Parathyroid adenoma (tissue), 2 donors: ENCODE measurements around the gene ASB1.

Source experiments
- H2AFZ ChIP-seq: fragments of 300-600 bp; sonication (generic); one replicate; pipeline ENCODE4 v1.7.0; 2017; ENCODE audit warnings: antibody characterized with exemption, mild to moderate bottlenecking
- H3K27ac ChIP-seq: fragments of 300-600 bp; sonication (generic); one replicate; pipeline ENCODE4 v1.7.0; 2017
- H3K27me3 ChIP-seq: fragments of 300-600 bp; sonication (generic); one replicate; pipeline ENCODE4 v1.7.0; 2017; ENCODE audit warnings: low read length; ENCODE audit not compliant: control insufficient read depth, insufficient read depth
- H3K36me3 ChIP-seq: fragments of 300-600 bp; sonication (generic); one replicate; pipeline ENCODE4 v1.7.0; 2017; ENCODE audit warnings: low read length; ENCODE audit not compliant: control insufficient read depth, insufficient read depth
- H3K4me1 ChIP-seq: fragments of 300-600 bp; sonication (generic); one replicate; pipeline ENCODE4 v1.7.0; 2017; ENCODE audit warnings: control low read depth
- H3K4me2 ChIP-seq: fragments of 300-600 bp; sonication (generic); one replicate; pipeline ENCODE4 v1.7.0; 2017; ENCODE audit warnings: low read length
- H3K4me3 ChIP-seq: fragments of 300-600 bp; sonication (generic); one replicate; pipeline ENCODE4 v1.7.0; 2017; ENCODE audit warnings: low read depth, low read length
- H3K79me2 ChIP-seq: fragments of 300-600 bp; sonication (generic); one replicate; pipeline ENCODE4 v1.7.0; 2017; ENCODE audit warnings: control low read depth
- H3K9ac ChIP-seq: fragments of 300-600 bp; sonication (generic); one replicate; pipeline ENCODE4 v1.7.0; 2017; ENCODE audit warnings: mild to moderate bottlenecking
- H3K9me3 ChIP-seq: fragments of 300-600 bp; sonication (generic); one replicate; pipeline ENCODE4 v1.7.0; 2017; ENCODE audit warnings: low read length; ENCODE audit not compliant: control insufficient read depth
- CTCF ChIP-seq: fragments of 300-600 bp; sonication (generic); IDR thresholded peaks from one replicate; pipeline ENCODE4 v1.7.0; 2017; ENCODE audit warnings: antibody characterized with exemption, mild to moderate bottlenecking
- donor health status: primary hyperparathyroidism.

Gene ASB1

GRCh38 chr2:238391042-238391689 is 35.6 kb upstream of the ASB1 start:
- Histone ChIP-seq H3K9me3 (no peaks in the 10 kb centered on the region), H3K27me3 (no peaks in the 10 kb centered on the region), H3K4me1 (no peaks in the 10 kb centered on the region), H3K36me3 (no peaks in the 10 kb centered on the region), H3K4me2 (no peak overlapping the region), H3K27ac (no peak overlapping the region), H3K4me3 (no peak overlapping the region), H2AFZ (no peak overlapping the region), H3K9ac (no peak overlapping the region), H3K79me2 (peaks cover 3% of the 10 kb centered on the region)
- no peak for TF ChIP-seq CTCF

- Histone ChIP-seq H3K4me2 (no peak overlapping the region), H3K27me3 (no peaks in the 10 kb centered on the region), H3K9me3 (no peaks in the 10 kb centered on the region), H2AFZ (no peak overlapping the region), H3K27ac (no peak overlapping the region), H3K4me3 (no peak overlapping the region), H3K4me1 (no peaks in the 10 kb centered on the region), H3K36me3 (no peaks in the 10 kb centered on the region), H3K9ac (no peak overlapping the region), H3K79me2 (no peaks in the 10 kb centered on the region)
- TF ChIP-seq CTCF = no peak
Observed at GRCh38 chr2:238396663-238397062, 30.1 kb upstream of the ASB1 start.

GRCh38 chr2:238397356-238397755 is 29.4 kb upstream of the ASB1 start:
- no peak overlapping the region for H3K4me3 ChIP-seq
- H3K36me3 ChIP-seq = no peaks in the 10 kb centered on the region
- H3K27ac ChIP-seq = no peak overlapping the region
- no peaks in the 10 kb centered on the region for H3K9me3 ChIP-seq
- TF ChIP-seq CTCF = no peak
- H3K27me3 ChIP-seq = no peaks in the 10 kb centered on the region
- H3K4me1 ChIP-seq = no peaks in the 10 kb centered on the region
- H3K4me2 ChIP-seq = no peak overlapping the region
- no peak overlapping the region for H2AFZ ChIP-seq
- H3K9ac ChIP-seq = no peak overlapping the region
- H3K79me2 ChIP-seq = no peaks in the 10 kb centered on the region

GRCh38 chr2:238398577-238398976 is 28.1 kb upstream of the ASB1 start:
- Histone ChIP-seq H2AFZ (no peak overlapping the region), H3K27me3 (no peaks in the 10 kb centered on the region), H3K36me3 (no peaks in the 10 kb centered on the region), H3K9ac (no peak overlapping the region), H3K27ac (no peak overlapping the region), H3K4me3 (no peak overlapping the region), H3K9me3 (no peaks in the 10 kb centered on the region), H3K4me2 (no peak overlapping the region), H3K79me2 (no peaks in the 10 kb centered on the region), H3K4me1 (no peaks in the 10 kb centered on the region)
- TF ChIP-seq CTCF = no peak

GRCh38 chr2:238399094-238399493 is 27.6 kb upstream of the ASB1 start:
- Histone ChIP-seq H2AFZ (no peak overlapping the region), H3K4me3 (no peak overlapping the region), H3K9ac (no peak overlapping the region), H3K9me3 (no peaks in the 10 kb centered on the region), H3K27me3 (no peaks in the 10 kb centered on the region), H3K27ac (no peak overlapping the region), H3K4me1 (no peaks in the 10 kb centered on the region), H3K36me3 (no peaks in the 10 kb centered on the region), H3K4me2 (no peak overlapping the region), H3K79me2 (no peaks in the 10 kb centered on the region)
- no peak for TF ChIP-seq CTCF
